Sciatic nerve (tissue), 2 donors: ENCODE data around the gene PRIM1. TPM values are rescaled to one million over a fixed set of nuclear protein-coding genes. Genes with fewer than 3 reads are reported as not detected.
"Not testable (repeated sequence)": the region's sequence is repeated elsewhere in the genome, so short reads cannot be mapped to it uniquely, and the experiment has no call there.

Experiments
- ATAC-seq: fragments of 200-7000 bp; cut with Tn5 transposase; one replicate; pipeline ENCODE4 v1.9.1; 2020; ENCODE audit warnings: mild to moderate bottlenecking, moderate library complexity
- DNase-seq: peaks from one replicate; pipeline ENCODE4 v3.0.0-alpha.2; 2020; ENCODE audit warnings: low spot score
- intact Hi-C: fragments of 100-400 bp; cut with DNase I; formaldehyde crosslinking; loops from one replicate; pipeline ENCODE4 v1.14.2; 2022
- total RNA-seq: library from RNA; stranded (reverse); fragmentation: NEBNext Ultra II Directional; extraction: Animal tissue kit (Norgen Biotek cat#: 25700); gene quantifications from one replicate; pipeline ENCODE4 v1.2.1, GENCODE V29; 2021
- donor health status: DM: no; HTN: no; CAD: no.
- donor health status: DM: no; HTN: no; CAD: no.

Gene PRIM1
- 6.4 TPM for total RNA-seq

DNA sequence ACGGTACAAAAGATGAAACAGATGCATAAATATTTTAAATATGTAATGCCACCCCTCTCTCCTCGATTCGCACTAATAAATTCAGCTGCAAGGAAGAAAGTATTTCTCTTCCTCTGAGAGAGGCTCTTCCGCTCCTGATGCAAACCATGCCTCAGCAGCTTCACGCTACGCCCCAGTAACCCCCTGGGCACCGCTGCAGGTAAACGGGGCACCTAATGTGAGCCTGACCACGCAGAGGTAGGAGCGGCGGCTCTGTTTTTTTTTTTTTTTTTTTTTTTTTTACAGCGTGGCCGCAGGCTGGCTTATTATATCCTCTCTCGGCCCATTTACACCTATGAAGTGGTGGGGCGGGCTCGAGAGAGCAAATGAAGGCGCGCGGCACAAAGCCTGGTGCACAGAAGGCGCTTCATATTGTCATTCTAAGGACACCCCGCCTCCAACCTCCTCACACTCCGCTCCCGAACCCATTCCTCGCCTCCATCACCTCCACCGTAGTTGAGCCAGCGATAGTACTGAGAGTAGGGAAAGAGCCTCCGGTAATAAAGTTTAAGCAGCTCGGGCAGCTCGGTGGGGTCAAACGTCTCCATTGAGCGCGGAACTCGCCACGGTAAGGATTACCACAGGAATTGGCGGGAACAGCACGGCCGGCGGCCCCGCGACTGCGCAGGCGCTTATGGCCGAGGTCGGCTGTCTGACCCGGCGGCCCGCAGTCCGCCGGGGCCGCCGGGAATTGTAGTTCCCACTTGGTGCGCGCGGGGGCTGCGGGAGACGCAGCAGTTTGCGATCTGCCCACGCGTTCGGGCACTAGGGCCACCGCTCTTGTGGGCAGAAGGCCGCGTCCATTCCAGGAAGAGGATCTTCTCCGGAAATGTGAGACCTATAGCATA lies at the start of gene PRIM1:
Gene PRIM1 (minus strand): TSS at position 612 of the 887 bp plus-strand sequence. CDS start 25 bp downstream, at position 587.
- ATAC-seq (peak; percentile 98), DNase-seq (peak; percentile 85)
- intact Hi-C loops, result no loop called here

DNA sequence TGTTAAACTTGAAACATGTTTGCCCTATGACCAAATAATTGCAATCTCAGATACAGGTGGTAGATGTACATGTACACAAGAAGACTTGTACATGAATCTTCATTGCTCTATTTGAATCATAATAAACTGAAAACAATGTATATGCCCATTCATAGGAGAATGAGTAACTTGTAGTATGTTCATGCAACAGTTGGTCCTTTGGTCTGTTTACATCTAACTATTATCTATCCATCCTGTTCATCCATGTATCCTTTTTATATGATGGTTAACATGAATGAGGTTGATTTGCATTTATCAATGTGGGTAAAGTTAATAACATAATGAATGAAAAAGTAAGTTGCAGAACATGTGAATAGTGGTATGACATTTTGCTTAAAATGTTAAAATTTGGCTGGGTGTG lies 48.1 kb upstream of the PRIM1 start:
- ATAC-seq, result no peak
- DNase-seq, result no peak
- intact Hi-C loops, result no loop called here

DNA sequence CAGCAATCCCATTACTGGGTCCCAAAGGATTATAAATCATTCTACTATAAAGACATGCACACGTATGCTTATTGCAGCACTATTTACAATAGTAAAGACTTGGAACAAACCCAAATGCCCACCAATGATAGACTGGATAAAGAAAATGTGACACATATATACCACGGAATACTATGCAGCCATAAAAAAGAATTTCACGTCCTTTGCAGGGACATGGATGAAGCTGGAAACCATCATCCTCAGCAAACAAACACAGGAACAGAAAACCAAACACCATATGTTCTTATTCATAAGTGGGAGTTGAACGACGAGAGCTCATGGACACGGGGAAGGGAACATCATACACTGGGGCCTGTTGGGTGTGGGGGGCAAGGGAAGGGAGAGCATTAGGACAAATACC lies 47.2 kb upstream of the PRIM1 start:
- intact Hi-C loops, DNase-seq, ATAC-seq: not testable (repeated sequence)

DNA sequence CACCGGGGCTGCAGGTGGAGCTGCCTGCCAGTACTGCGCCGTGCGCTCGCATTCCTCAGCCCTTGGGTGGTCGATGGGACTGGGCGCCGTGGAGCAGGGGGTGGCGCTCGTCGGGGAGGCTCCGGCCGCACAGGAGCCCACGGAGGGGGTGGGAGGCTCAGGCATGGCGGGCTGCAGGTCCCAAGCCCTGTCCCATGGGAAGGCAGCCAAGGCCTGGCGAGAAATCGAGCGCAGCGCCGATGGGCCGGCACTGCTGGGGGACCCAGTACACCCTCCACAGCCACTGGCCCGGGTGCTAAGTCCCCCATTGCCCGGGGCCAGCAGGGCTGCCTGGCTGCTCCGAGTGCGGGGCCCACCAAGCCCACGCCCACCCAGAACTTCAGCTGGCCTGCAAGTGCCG lies 43.7 kb upstream of the PRIM1 start:
- intact Hi-C loops, ATAC-seq, DNase-seq: not testable (repeated sequence)

DNA sequence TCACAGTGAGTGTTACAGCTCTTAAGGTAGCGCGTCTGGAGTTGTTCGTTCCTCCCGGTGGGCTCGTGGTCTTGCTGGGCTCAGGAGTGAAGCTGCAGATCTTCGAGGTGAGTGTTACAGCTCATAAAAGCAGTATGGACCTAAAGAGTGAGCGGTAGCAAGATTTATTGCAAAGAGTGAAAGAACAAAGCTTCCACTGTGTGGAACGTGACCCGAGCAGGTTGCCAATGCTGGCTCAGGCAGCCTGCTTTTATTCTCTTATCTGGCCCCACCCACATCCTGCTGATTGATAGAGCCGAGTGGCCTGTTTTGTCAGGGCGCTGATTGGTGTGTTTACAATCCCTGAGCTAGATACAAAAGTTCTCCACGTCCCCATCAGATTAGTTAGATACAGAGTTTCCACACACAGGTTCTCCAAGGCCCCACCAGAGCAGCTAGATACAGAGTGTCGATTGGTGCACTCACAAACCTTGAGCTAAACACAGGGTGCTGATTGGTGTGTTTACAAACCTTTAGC lies 43.0 kb upstream of the PRIM1 start:
- DNase-seq, intact Hi-C loops, ATAC-seq: not testable (repeated sequence)

DNA sequence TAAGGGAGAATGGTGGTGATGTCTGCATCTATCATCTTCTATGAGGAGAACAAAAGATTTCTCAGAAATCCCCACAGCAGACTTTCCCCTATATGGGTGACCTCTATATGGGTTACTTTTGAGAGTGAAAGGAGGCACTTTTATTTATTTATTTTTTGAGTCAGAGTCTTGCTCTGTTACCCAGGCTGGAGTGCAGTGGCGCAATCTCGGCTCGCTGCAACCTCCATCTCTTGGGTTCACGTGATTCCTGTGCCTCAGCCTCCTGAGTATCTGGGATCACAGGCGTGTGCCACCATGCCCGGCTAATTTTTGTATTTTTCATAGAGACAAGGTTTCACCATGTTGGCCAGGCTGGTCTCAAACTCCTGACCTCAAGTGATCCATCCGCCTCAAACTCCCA lies 41.0 kb upstream of the PRIM1 start:
- DNase-seq, intact Hi-C loops: not testable (repeated sequence)

DNA sequence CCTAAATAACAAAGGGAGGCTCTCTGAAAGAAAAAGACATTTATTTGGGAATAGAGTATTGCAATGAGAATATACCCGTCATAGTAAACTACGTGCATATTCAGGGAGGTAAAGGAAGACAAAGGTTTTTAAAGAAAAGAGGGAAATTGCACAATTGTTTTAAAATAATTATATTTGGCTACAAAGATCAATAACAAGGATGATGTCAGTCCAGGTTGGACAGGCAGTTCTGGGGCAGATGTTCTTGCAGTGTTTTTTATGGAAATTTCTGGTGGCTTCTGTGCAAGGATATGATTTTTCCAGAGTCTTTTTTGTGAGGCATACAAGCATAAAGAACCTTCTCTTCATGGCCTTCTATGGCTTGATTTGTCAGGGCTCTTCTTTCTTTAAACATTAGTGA lies 40.6 kb upstream of the PRIM1 start:
- ATAC-seq (no peak), DNase-seq (no peak)
- intact Hi-C loops, result no loop called here

More for the DNA sequence above, 41.0 kb upstream of the PRIM1 start:
- not testable (repeated sequence) for ATAC-seq

DNA sequence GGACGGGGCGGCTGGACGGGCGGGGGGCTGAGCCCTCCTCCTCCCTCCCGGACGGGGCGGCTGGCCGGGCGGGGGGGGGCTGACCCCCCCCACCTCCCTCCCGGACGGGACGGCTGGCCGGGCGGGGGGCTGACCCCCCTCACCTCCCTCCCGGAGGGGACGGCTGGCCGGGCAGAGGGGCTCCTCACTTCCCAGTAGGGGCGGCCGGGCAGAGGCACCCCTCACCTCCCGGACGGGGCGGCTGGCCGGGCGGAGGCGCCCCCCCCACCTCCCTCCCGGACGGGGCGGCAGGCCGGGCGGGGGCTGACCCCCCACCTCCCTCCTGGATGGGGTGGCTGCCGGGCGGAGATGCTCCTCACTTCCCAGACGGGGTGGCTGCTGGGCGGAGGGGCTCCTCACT lies 37.3 kb upstream of the PRIM1 start:
- ATAC-seq, DNase-seq, intact Hi-C loops: not testable (repeated sequence)

DNA sequence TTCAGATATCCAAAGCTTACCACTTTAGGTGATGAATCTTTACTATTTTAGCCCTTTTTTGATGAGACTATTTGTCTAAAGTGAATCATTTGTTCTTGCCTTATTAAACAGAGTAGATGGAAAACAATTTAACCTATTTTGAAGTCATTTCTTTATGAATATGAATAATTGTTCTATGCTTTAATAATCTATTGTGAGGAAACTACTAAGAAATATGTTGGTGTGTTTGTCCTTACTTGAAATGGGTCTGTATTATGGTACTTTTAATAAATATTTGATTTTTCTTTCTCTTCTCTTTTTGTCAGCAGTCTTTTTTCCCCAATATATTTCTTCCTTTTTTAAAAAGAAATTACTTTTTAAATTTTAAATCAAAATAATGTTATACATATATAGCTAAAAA lies 35.4 kb upstream of the PRIM1 start:
- ATAC-seq (no peak), DNase-seq (no peak)
- intact Hi-C loops, result no loop called here

DNA sequence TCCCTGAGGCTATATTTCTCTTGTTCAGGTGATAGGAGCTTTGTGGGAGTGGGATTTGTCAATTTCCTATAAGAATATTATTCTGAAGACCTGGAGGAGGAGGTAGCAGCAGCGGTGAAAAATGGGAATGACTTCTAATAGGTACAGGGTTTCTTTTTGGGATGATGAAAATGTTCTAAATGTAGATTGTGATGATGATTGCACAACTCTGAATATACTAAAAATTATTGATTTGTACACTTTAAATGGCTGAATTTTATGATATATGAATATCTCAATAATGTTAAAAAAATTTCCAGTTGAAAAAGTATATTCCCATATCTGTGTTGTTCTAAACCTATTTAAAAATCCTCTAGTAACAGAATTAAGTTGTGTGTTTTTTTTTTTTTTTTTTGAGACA lies 33.8 kb upstream of the PRIM1 start:
- ATAC-seq (no peak), DNase-seq (no peak)
- intact Hi-C loops, result no loop called here

DNA sequence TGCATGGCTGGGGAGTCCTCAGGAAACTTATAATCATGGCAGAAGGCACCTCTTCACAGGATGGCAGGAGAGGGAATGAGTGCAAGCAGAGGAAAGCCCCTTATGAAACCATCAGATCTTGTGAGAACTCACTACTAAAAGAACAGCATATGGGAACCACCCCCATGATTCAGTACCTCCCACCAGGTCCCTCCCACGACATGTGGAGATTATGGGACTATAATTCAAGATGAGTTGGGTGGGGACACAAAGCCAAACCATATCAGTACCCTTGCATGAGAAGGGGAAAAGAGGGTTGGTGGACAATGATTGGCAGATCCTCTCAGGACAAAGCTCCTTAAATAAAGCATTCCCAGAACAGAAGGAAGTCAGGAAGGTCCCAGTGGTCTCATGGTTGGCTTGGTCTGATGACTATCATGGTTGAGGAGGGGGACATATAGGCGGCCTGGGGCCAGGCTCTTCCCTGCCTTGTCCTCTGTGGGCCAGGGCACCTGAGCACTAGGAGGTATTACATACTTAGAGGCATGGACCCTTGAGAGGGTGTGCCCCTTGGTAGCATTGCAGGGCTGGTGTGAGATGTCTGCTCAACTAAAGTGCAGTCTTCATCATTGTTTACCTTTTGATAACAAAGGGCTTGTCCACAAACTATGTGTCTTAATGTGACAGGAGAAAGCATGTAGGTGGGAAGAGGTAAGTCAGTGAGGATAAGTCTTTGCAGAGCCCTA lies 33.2 kb upstream of the PRIM1 start:
- intact Hi-C loops, result no loop called here
- DNase-seq (no peak), ATAC-seq (no peak)

DNA sequence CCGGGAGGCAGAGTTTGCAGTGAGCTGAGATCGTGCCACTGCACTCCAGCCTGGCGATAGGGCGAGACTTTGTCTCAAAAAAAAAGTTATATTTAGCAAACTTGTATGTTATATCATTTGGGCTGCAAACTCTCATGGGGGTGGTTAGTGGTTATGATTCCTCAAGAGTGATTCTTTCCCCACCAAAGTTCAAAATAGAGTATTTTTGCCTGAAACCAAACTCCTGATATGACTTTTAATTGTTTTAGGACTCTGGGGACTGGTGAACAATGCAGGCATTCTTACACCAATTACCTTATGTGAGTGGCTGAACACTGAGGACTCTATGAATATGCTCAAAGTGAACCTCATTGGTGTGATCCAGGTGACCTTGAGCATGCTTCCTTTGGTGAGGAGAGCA lies 29.6 kb upstream of the PRIM1 start:
- no peak for DNase-seq
- ATAC-seq, result no peak
- intact Hi-C loops, result no loop called here

DNA sequence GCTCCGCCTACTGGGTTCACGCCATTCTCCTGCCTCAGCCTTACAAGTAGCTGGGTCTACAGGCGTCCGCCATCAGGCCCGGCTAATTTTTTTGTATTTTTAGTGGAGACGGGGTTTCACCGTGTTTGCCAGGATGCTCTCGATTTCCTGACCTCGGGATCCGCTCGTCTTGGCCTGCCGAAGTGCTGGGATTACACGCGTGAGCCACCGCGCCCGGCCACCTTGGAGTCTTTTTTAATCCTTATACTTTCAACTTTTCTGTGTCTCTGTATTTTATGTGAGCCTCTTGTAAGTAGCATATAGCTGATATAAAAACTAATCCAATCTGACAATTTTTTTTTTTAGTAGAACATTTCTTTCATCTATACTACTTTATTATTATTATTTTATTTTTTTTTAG lies 26.6 kb upstream of the PRIM1 start:
- intact Hi-C loops, result no loop called here
- DNase-seq (no peak), ATAC-seq (no peak)

DNA sequence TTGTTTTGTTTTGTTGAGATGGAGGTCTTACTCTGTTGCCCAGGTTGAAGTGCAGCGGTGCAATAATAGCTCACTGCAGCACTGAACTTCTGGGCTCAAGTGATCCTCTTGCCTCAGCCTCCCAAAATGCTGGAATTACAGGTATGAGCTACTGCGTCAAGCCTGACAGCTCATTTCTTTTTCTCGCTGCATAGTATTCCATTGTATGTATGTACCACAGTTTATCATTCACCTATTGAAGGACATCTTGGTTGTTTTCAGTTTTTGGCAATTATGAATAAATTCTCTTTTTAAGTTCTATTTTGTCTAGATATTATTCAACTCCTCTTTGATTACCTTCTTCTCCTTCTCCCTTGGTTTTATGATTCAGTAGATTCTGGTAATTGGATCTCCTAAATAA lies 24.5 kb upstream of the PRIM1 start:
- no peak for ATAC-seq
- no peak for DNase-seq
- intact Hi-C loops, result no loop called here

DNA sequence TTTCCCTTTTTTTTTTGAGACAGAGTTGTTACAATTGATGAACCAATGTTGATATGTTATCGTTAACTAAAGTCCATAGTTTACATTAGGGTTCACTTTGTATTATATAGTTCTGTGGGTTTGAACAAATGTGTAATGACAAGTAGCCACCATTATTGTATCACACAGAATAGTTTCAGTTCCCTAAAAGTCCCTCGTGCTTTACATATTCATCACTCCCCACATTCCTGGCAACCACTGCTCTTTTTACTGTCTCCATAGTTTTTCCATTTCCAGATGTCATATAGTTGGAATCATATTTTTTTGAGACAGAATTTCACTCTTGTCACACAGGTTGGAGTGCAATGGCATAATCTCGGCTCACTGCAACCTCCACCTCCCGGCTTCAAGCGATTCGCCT lies 23.5 kb upstream of the PRIM1 start:
- intact Hi-C loops, result no loop called here
- no peak for DNase-seq

DNA sequence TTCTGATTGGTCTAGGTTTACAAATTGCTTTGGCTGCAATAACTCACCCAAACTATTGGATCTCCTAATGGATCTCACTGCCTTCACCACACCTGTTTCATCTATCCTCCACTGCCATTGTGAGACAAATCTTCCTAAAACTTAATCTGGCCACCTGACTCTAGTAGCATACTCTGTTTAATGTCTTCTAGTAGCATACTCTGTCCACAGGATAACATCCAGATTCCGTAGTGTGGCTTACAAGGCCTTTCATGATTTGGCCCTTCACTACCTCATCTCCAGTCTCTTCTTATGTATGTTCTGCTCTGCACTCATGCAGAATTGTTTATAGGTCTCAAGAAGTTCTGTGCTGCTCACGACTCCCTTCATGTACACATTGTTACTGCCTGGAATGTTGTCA lies 21.0 kb upstream of the PRIM1 start:
- DNase-seq (no peak), ATAC-seq (no peak)
- intact Hi-C loops, result no loop called here

More for the DNA sequence above, 23.5 kb upstream of the PRIM1 start:
- no peak for ATAC-seq

DNA sequence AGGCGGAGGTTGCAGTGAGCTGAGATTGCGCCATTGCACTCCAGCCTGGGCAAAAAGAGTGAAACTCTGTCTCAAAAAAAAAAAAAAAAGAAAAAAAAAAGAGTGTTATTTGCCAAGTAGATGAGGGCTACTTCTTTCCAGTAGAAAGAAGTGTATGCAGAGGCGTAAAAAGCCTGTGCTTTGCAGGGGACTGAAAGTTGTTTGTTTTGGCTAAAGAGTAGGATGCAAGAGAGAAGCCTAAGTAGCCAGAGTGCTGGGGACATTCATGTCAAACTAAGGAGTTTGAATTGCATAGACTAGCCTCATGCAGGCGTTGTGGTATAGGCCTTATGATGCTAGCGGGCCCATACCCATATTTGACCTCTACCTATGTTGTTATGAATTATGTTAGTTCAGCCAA lies 20.5 kb upstream of the PRIM1 start:
- DNase-seq (no peak), ATAC-seq (no peak)
- intact Hi-C loops, result no loop called here

DNA sequence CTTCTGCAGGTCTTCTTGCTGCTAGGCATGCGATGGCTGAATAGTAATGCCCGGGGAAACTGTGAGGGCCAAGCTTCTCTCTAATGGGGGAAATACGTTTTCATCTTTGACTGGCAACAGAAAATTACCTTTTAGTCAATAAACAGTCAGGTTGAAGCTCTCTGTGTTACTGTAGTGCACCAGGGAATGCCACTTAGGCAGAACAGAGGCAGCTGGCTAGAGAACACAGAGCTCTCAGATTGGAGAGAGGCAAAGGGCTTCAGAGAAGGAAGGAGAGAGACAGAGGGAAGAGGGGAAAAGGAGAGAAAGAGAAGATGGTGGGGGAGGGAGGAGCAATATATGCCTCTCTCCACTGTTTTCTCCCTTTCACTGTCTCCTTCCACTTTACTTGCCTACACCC lies 17.7 kb upstream of the PRIM1 start:
- intact Hi-C loops, result no loop called here
- no peak for DNase-seq
- ATAC-seq, result no peak

DNA sequence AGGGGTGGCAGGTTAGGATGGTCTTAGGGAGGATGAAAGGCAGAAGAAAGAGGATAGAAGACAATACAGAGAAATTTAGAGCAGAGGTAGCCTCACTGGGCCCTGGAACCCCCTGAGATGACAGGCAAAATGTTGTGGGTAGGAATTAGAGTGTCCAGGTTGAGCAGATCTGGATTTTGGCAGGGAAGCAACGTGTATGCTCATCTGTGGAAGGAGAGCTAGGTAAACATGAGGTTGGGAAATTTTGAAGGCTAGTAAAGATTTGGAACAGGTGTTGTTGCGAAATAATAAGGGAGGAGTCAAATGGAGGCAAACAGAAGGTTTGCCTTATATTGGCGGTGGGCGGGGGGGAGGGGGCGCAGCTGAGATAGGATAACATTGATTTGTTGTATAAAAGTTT lies 16.3 kb upstream of the PRIM1 start:
- no peak for ATAC-seq
- no peak for DNase-seq
- intact Hi-C loops, result no loop called here

DNA sequence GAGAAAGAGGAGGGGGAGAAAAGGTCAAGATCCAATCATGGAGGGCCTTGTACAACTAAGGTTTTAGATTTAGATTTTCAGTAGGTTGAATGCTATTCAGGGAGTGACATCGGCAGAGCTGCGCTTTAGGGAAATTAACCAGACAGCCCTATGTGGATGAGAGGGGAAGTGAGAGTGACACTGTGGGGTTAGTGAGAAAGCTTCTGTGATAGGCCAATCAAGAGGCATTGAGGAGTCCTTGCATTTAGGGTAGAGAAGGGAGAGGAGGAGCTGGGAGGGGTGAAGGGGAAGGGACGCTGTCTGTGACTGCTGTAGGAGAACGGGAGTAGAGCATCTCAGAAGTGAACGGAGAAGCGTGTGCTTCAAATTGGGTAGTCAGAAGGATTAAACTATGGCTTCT lies 14.4 kb upstream of the PRIM1 start:
- intact Hi-C loops, result no loop called here
- DNase-seq, result no peak
- ATAC-seq, result peak; percentile 65
